GM12878 (cell line): ENCODE measurements around the gene SLC9A8. TPM values are rescaled to one million over a fixed set of nuclear protein-coding genes. Genes with fewer than 3 reads are reported as not detected.

ENCODE experiments used
- ATAC-seq: fragments of 200-7000 bp; cut with Tn5 transposase; 3 replicates; pipeline ENCODE4 v1.9.1; 2020; ENCODE audit warnings: mild to moderate bottlenecking, moderate library complexity
- BruUV-seq: library from RNA; stranded (reverse); fragments of 400-500 nt; replicated peaks from 2 replicates; lab custom pipeline; 2021; lab: Mats Ljungman, UMichigan
- CTCF ChIA-PET: fragments of 300-600 bp; sonication (Branson Sonifier 250); formaldehyde crosslinking; extraction: SDS; loops from one replicate; lab custom pipeline; 2021; ENCODE audit warnings: inconsistent platforms; lab: Yijun Ruan, JAX
- POLR2A ChIA-PET: fragments of 350-600 bp; formaldehyde crosslinking; extraction: SDS; loops from one replicate; lab custom pipeline; 2021; ENCODE audit warnings: inconsistent platforms; lab: Charles Lee
- RAD21 ChIA-PET: fragments of 300-600 bp; sonication (Branson Sonifier 250); formaldehyde crosslinking; loops from one replicate; lab custom pipeline; 2023; ENCODE audit warnings: antibody characterized with exemption; ENCODE audit not compliant: unreplicated experiment; lab: Charles Lee
- SMC1A ChIA-PET: fragments of 300-600 bp; sonication (Branson Sonifier 250); formaldehyde crosslinking; loops from one replicate; lab custom pipeline; 2023; ENCODE audit not compliant: unreplicated experiment, uncharacterized antibody; lab: Charles Lee
- DNase-seq: peaks from one replicate; pipeline ENCODE4 v3.0.0-alpha.2; 2011; ENCODE audit warnings: low read depth, low spot score
- FAIRE-seq: peaks from 3 replicates; lab custom pipeline; 2011; peaks lifted over from hg19 to GRCh38; lab: Jason Lieb, UNC
- H2AFZ ChIP-seq: 2 replicates; pipeline ENCODE4 v1.6.0; 2011; ENCODE audit warnings: low read depth, low read length, control low read depth; ENCODE audit not compliant: control insufficient read depth
- H3K27ac ChIP-seq: 2 replicates; pipeline ENCODE4 v1.5.1; 2011; ENCODE audit warnings: control low read depth; ENCODE audit not compliant: control insufficient read depth, insufficient read depth
- H3K27me3 ChIP-seq, 2 experiments: replicated peaks in 1 of 2; 2 replicates each; pipeline versions ENCODE4 v1.6.0 to v1.6.1; 2011; ENCODE audit warnings: low read length in 1 of 2; ENCODE audit not compliant: control insufficient read depth in 2 of 2, insufficient read depth in 2 of 2
- H3K36me3 ChIP-seq, 2 experiments: 2 replicates each; pipeline ENCODE4 v1.5.1; 2011; ENCODE audit warnings: low read length in 1 of 2; ENCODE audit not compliant: control insufficient read depth in 2 of 2, insufficient read depth in 2 of 2
- H3K4me1 ChIP-seq: 2 replicates; pipeline ENCODE4 v1.6.1; 2011; ENCODE audit warnings: mild to moderate bottlenecking, low read length, moderate library complexity, mixed read lengths; ENCODE audit not compliant: control insufficient read depth, insufficient read depth
- H3K4me2 ChIP-seq: 2 replicates; pipeline ENCODE4 v1.6.0; 2011; ENCODE audit warnings: control low read depth; ENCODE audit not compliant: control insufficient read depth, insufficient read depth
- H3K4me3 ChIP-seq: fragments of 200-600 bp; sonication (generic); 2 replicates; pipeline ENCODE4 v1.5.1; 2016
- H3K79me2 ChIP-seq: 2 replicates; pipeline ENCODE4 v1.6.0; 2011; ENCODE audit warnings: low read length; ENCODE audit not compliant: control insufficient read depth, insufficient read depth
- H3K9ac ChIP-seq: 2 replicates; pipeline ENCODE4 v1.8.0; 2011; ENCODE audit warnings: low read length, control low read depth, mixed read lengths; ENCODE audit not compliant: control insufficient read depth, insufficient read depth
- H3K9me3 ChIP-seq: replicated peaks from 3 replicates; pipeline ENCODE4 v1.5.1; 2011; ENCODE audit warnings: mild to moderate bottlenecking, low read length; ENCODE audit not compliant: control insufficient read depth, insufficient read depth
- H4K20me1 ChIP-seq: 2 replicates; pipeline ENCODE4 v1.6.0; 2011; ENCODE audit not compliant: control insufficient read depth, insufficient read depth
- FOXM1 ChIP-seq: IDR thresholded peaks from 2 replicates; pipeline ENCODE4 v1.6.1; 2012; ENCODE audit warnings: low read depth, mild to moderate bottlenecking, inconsistent platforms, low read length, moderate library complexity
- HCFC1 ChIP-seq: fragments of 150-350 bp; IDR thresholded peaks from 2 replicates; pipeline ENCODE4 v1.6.1; 2014; ENCODE audit warnings: low read length
- POLR2AphosphoS5 ChIP-seq: IDR thresholded peaks from 2 replicates; pipeline ENCODE4 v1.6.1; 2011; ENCODE audit warnings: mild to moderate bottlenecking, low read length, inconsistent platforms
- PRDM15 ChIP-seq: fragments of 450-650 bp; formaldehyde crosslinking; IDR thresholded peaks from 2 replicates; pipeline ENCODE4 v1.4.0; 2020; ENCODE audit warnings: mild to moderate bottlenecking, moderate library complexity
- RAD21 ChIP-seq: IDR thresholded peaks from 2 replicates; pipeline ENCODE4 v1.6.1; 2011; ENCODE audit warnings: mild to moderate bottlenecking, low read depth, low read length, moderate library complexity; ENCODE audit not compliant: insufficient read depth
- REST ChIP-seq: IDR thresholded peaks from 2 replicates; pipeline ENCODE4 v1.6.1; 2012; ENCODE audit warnings: mild to moderate bottlenecking, low read depth, low read length
- SIN3A ChIP-seq: IDR thresholded peaks from 2 replicates; pipeline ENCODE4 v1.6.1; 2012; ENCODE audit warnings: low read depth, low read length, improper control_type of control experiment
- SKIL ChIP-seq: fragments of 450-650 bp; IDR thresholded peaks from 2 replicates; pipeline ENCODE4 v1.6.1; 2017; ENCODE audit warnings: mild to moderate bottlenecking, low read depth, inconsistent platforms; ENCODE audit not compliant: poor library complexity, severe bottlenecking
- SMC3 ChIP-seq: IDR thresholded peaks from 2 replicates; pipeline ENCODE4 v1.6.1; 2011; ENCODE audit warnings: low read length, improper control_type of control experiment, borderline replicate concordance
- TBL1XR1 ChIP-seq: IDR thresholded peaks from 2 replicates; pipeline ENCODE4 v1.6.1; 2012; ENCODE audit warnings: low read depth, low read length, improper control_type of control experiment
- ZNF384 ChIP-seq: IDR thresholded peaks from 2 replicates; pipeline ENCODE4 v1.6.1; 2012; ENCODE audit warnings: low read depth, mild to moderate bottlenecking, low read length, improper control_type of control experiment, borderline replicate concordance
- ZSCAN29 ChIP-seq: fragments of 450-650 bp; IDR thresholded peaks from 2 replicates; pipeline ENCODE4 v1.6.1; 2017; ENCODE audit warnings: mild to moderate bottlenecking, moderate library complexity
- ZZZ3 ChIP-seq: IDR thresholded peaks from 2 replicates; pipeline ENCODE4 v1.6.1; 2011; ENCODE audit warnings: low read depth; ENCODE audit not compliant: control insufficient read depth, insufficient read length
- WGBS: methylation state at CpG from one replicate; pipeline ENCODE4 v1.1.6; 2016; ENCODE audit warnings: low lambda C conversion rate; ENCODE audit not compliant: insufficient replicate concordance, insufficient coverage; ENCODE audit errors: missing lambda C conversion rate; 5-methylcytosine and 5-hydroxymethylcytosine counted together
- in situ Hi-C: fragments of 300-500 bp; cut with MboI; formaldehyde crosslinking; loops from 9 replicates; pipeline ENCODE4 v1.14.3; 2018; ENCODE audit warnings: mixed read lengths
- intact Hi-C: fragments of 100-400 bp; cut with micrococcal nuclease; formaldehyde crosslinking; loops from one replicate; pipeline ENCODE4 v1.14.2; 2022; ENCODE audit not compliant: unreplicated experiment
- polyA plus RNA-seq, 11 experiments: library from polyadenylated mRNA; depleted of rRNA in 4 of 11; unstranded in 6 of 11; stranded (reverse) in 5 of 11; fragments of >200 nt; fragmentation: Nextera tagmentation in 4 of 11; fragmentation: Illumina TruSeq in 1 of 11; extraction: Ambion mirVana in 4 of 11; extraction: Trizol in 1 of 11; gene quantifications; 1 replicate in 1 of 11; 2 replicates in 10 of 11; pipeline versions ENCODE4 v1.2.1 to v1.2.3, GENCODE V29; 2011 to 2016; ENCODE audit warnings: inconsistent platforms in 2 of 11, missing spikeins in 2 of 11, low read depth in 1 of 11
- total RNA-seq, 4 experiments: library from RNA; depleted of rRNA in 3 of 4; stranded (reverse); fragments of >200 nt in 3 of 4; fragmentation: Illumina TruSeq in 1 of 4; extraction: Trizol in 1 of 4; gene quantifications; 2 replicates each; pipeline versions ENCODE4 v1.2.1 to v1.2.3, GENCODE V29; 2013 to 2021

The SLC9A8 gene
- total and polyA plus RNA-seq, 10 of the 15 experiments (the other 5 are each of a cell fraction or from before 2014, with no cell fraction given) = 0.40 to 15.5 (median 6.5) TPM

- no peak for TF ChIP-seq SKIL
- TF ChIP-seq, all 136 proteins: peak for 0
Measured at GRCh38 chr20:49795135-49795424, 17.5 kb upstream of the SLC9A8 start (continued).

- Histone ChIP-seq H3K27me3 (no peaks in the 10 kb centered on the region), H3K4me2 (no peak overlapping the region), H3K79me2 (no peaks in the 10 kb centered on the region), H2AFZ (no peak overlapping the region), H3K27ac (no peak overlapping the region), H3K36me3 (no peaks in the 10 kb centered on the region), H3K9me3 (no peaks in the 10 kb centered on the region; the same call in 2 of the 3 replicates), H4K20me1 (no peaks in the 10 kb centered on the region), H3K4me1 (peaks cover 14% of the 10 kb centered on the region), H3K9ac (no peak overlapping the region), H3K4me3 (no peak overlapping the region)
- WGBS = 77% methylated on average over 8 of the region's 8 CpGs
- intact Hi-C loops = no loop called here
- RAD21 ChIA-PET = no interaction called here
- in situ Hi-C loops = no loop called here
- CTCF ChIA-PET = no interaction called here
- POLR2A ChIA-PET = no interaction called here
- SMC1A ChIA-PET = interaction anchor here (0.7 to 1.3 kb wide), 3 partner anchors 21 to 88 kb away, joined by 3 read pairs; no protein-coding TSS in a partner anchor
- no peak for FAIRE-seq
- no peak for ATAC-seq
- BruUV-seq = no TSS peak
- no peak for DNase-seq
- no peak for TF ChIP-seq ZNF384
- TF ChIP-seq FOXM1 = no peak
- no peak for TF ChIP-seq TBL1XR1
- no peak for TF ChIP-seq PRDM15
- no peak for TF ChIP-seq ZZZ3
- no peak for TF ChIP-seq POLR2AphosphoS5
- TF ChIP-seq HCFC1 = no peak
- TF ChIP-seq RAD21 = no peak
- TF ChIP-seq REST = no peak
- TF ChIP-seq SIN3A = no peak
- TF ChIP-seq SMC3 = no peak
- no peak for TF ChIP-seq ZSCAN29
Measured at GRCh38 chr20:49796600-49797343, 15.9 kb upstream of the SLC9A8 start.
